Activated T-helper 9 cell treated with anti-CD3 and anti-CD28 coated beads, Interleukin-2, amount 50 U/mL, for 16 hours (primary cell): ENCODE data around the gene NFU1.

Experiments used
- DNase-seq: peaks from one replicate; pipeline ENCODE4 v3.0.0-alpha.2; 2020; ENCODE audit warnings: low read depth

Gene NFU1

DNA sequence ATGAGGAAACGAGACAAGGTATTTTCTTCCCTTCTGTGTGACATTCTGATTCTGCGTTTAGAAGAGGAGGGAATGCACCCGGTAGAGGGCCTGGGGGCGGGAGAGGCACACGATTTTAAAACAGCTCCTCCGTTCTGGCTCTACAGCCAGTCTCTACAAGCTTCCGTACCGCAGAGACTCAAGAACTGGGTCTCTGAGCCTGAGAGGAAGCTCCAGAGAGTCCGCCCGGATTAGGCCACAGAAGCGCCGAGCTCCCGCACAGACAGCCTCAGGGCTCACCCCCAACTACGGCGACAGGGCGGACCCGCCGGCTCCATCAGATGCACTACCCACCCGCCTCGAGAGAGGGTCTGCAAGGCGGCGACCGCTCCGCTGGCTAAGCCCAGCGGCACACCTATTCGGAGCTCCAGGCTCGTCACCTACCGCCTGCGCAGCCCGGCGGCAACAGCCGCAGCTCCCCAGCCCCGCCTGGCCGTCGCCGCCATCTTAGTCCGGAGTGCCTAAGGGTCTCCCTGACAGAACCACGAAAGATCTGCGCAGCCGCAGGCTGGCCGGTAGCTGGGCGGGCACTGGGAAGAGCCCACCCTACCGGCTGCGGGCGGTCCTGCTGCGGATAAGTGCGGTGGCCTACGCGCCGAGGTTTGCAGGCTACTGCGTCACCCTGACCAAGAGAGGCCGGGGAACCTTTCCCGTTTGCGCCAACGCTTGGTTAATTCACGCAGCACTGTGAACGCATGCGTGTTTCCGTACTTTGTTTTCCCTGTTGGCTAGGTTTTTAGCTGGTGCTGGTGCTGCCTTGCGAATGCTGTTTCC, at the start of gene NFU1:
TSS of gene NFU1 (minus strand) at position 498 of the 813 bp plus-strand sequence. CDS start at position 485, 13 bp downstream.
- DNase-seq, result peak; percentile 79

DNA sequence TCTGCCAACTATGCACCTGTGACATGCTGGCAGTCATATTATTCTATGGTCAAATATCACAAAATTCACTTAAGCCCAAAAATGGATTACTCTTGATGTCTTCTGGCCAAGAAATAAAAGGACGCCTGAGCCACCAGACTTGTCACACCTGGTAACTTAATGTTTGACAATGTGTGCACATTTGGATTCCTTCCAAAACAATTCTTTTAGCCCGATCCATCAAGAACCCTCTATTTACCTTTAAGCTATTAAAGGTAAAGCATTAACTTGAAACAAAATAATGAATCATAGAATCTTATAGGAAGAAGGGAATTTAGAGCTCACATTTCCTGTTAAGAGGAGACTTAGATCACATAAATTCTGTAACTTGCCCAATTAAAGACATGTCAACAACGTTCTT, 46.5 kb upstream of the NFU1 start:
- DNase-seq, result no peak

DNA sequence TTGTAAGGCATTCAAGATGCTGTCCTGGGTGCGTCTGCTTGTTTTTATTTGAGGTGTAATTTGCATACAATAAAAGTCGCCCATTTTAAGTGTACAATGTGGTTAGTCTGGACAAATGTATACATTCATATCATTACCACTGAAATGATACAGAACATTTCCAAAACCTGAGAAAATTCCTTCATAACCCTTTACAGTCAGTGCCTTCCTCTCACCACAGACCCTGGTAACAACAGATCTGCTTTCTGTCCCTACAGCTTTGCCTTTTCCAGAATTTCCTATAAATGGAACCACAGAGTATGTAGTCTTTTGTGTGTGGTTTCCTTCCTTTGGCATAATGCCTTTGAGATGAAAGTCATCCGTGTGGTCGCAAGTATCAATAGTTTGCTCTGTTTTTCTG, 45.8 kb upstream of the NFU1 start:
- DNase-seq, result no peak

DNA sequence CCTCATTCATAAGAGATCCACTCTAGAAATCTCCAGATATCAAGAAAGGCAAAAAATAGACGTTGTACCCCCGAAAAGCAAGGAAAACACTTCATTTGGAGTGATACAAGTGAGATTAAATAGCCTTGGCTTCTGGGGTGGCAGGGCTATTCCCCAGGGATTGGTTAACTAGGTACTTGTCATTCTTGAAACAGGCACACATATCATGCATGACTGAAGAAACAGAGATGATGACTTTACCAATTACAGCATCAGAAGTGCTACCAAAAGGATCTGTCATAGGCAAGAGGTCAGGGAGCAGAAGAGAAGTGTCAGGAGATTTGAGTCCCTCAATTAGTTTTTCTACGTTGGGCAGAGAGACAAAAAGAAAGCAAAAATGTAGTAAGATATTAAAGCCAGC, 45.2 kb upstream of the NFU1 start:
- DNase-seq, result no peak

DNA sequence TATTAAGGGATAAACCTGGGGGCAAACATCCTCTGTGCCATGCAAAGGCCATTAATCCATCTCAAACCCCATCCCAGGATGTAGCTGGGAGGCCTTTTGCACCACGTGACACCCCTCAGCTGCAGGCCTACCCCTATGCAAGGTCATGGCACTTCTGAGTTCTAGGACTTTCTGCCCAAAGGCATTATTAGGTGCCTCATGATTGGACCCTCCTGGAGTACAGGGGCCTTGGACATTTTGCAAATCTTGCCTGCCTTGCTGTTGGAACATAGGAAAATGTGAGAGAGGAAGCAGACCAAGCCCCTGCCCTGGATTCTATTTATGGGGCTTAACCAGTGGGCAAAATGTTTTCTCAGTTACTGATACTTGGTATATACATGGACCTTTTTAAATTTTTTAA, 44.2 kb upstream of the NFU1 start:
- no peak for DNase-seq

DNA sequence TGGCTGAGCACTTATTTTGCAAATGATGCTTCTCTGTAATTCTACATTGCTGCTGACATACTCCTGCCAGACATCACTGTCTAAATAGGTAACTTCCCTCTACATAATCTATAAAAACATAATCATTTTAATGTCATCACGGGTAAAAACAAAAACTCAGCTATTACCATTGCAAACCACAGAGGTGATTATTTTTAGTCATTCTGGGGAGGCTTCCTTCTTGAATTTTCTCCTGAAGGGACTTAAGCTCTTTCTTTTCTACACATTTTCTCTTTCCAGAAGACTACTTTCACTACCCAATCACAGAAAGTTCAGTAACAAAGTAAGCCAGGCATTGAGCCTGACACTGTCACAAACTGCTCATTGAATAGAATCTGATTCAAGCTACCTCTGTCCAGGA, 40.4 kb upstream of the NFU1 start:
- DNase-seq, result no peak

DNA sequence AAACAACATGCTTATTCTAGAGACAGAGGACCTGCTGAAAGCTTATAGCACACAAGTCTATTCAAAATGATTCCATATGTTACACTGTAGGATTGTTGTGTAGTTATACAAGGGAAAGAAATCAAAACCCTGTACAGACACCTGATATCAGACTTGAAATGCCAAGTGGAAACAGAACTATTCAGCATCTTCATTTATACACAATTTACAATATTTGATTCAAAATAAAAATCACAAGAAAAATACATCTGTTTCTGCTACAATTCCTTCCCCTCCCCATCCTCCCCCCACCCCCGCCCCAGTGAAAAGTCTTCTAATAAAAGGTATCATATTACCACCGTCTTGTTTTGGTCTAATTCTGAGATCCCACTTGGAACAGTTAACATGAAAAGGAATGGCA, 37.5 kb upstream of the NFU1 start:
- no peak for DNase-seq

DNA sequence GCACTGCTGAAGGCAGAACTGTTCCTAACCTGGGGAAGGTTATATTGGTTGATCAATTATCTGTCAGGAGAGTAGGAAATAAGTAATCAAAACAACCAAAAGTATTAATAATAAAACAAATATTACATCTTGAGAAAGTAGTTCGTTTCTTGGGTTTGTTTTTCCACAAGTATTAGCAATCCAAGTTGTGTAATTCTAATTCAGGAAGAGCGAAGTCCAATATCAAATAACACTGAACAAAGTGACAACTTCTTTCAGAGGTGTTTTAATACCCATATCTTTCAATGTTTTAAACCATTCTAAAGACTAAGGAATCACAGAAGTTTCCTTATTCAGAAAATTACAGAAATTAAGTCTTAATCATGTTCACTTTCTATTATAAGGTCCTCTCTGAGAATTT, 34.6 kb upstream of the NFU1 start:
- no peak for DNase-seq

DNA sequence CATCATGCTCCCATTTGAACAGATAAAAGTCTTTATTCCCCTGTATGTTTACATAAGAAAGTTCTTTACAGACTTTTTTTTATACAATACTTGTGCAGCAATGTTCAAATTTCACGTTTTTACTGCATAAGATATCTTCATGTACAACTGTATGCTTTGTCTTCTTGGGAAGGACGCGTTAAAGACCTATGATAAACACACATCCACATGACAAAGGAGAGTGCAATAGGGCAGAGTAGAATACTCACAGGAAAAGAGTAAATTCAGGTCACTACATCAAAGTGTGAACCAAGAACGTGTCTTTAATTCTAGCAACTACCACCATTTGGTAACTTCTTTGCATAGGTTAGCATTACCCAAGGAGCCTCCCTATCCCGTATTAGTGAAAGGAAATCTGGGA, 33.7 kb upstream of the NFU1 start:
- no peak for DNase-seq

DNA sequence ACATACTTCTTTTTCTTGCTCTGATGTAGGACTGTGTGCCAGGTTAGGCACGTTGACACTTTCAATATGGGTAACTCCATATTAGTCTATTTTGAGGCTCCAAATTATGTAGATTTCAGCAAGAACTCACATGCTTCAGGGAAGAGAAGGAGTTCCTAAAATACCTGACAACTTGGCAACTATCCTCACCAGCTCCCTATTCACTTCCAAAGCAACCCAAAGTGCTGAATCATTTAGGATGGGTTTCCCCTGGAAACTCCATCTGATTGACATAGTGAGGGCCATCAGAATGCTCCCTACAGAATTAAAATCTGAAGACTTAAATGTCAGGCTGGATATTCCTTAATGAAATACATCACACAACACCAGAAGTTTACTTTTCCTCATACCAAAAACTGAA, 32.5 kb upstream of the NFU1 start:
- DNase-seq, result no peak

DNA sequence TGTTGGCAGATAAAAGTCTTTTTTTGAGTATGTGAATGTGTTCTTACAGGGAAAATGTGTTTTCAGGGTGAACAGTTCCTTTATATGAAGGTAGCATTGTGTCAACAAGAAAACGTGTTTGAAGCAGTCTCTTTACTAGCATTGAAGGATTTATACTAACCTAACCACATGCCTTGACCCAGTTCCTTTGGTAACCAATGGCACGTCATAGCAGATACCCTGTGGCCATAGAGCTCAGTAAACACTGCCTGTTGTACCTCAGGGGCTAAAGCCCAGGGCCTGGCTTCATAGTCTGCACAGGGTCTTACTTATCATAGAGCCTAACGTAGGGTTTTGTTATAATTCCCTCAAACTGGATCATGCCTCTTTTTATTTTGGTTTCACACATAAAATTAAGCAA, 32.1 kb upstream of the NFU1 start:
- no peak for DNase-seq

DNA sequence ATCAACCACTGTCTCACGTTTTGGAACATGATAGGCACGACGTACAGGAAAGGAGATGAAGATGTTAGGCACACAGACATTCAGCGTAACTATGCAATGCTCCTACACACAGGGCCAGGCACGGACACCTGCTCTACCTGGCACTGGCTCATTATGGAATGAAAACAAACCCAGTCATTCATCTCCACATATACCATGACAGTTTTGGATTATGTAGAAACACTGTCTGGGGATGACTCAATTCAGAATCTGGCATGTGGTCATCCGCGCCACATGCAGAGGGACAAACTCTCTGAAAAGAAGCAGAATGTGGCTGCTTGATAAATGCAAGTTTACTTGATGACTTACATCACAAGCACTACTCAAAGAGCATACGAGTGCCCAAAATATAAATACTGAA, 29.5 kb upstream of the NFU1 start:
- DNase-seq, result no peak

DNA sequence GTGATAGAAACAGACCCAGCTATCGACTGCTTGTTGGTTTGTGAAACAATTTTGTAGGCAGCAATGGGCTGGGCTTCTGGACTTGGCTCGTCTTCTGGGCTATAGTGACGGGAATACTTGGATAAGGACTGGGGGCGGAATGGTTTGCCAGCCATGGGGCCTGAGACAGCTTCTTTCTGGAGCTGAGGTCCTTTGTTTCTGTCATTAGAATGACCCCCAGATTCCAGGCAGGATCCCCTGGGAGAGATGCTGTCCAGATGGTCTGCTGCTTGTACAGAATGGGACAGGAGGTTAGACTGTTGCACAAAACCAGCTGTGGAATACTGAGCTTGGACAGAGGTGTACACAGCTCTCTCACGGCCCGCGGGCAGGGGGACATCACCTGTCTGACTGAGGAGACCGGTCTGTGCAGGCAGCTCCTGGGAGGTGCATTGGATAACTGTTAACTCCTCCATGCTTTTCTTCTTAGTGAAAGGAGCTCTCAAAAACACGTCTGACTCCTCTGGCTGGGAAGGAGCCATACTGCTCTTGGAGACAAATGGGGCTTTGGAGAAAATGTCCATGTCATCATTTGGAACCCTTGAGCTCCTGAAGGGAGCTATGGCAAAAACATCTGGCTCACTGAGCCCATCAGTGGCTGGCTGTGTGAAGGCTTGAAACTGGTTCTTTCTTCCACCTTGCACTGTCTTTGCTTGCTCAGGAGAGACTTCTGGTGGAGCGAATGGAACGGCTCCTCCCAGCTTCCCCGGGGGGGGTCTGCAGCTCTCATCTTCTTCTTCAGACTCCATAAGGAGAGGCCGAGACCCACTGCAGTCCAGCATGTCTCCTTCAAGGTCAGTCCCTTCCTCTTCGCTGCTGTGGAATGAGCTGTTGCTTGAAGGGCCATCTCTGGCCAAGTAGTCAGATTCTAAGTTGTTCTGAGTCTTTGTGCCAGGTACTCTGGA, 28.6 kb upstream of the NFU1 start:
- DNase-seq, result no peak

DNA sequence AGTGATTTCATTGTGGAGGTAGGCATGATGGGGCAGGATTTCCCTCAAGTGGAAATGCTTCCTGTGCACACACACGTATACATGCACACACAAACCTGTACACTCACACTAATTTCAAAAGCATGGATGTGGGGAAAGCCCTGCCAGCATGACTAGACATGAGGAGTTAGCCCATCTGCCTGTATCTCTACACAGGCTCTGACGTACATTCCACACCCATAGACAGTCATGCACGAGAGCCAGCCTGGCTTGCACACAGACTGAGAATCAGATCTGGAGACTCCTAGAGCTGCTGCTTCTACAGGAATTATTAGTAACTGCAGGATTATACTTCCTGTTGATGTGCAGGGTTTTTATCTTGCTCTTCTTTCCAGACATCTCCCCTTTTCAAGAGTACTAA, 27.3 kb upstream of the NFU1 start:
- DNase-seq, result no peak

DNA sequence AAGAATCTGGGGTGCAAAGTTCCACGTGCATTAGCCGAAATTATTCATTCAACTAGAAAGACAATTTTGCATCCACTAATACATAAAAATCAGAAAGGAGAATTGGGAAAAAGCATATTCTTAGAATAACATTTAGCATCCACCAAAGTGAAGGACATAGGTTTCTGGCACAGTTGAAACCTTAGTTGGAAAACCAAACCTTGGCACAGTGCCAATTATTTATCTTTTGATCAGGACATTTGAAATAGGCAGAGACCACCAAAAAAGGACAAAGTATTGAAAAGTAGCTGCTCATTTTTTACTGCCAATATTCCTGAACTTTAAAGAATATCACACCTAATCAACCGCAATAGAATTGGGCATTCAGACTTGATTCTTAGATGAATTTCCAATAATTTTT, 25.5 kb upstream of the NFU1 start:
- no peak for DNase-seq

DNA sequence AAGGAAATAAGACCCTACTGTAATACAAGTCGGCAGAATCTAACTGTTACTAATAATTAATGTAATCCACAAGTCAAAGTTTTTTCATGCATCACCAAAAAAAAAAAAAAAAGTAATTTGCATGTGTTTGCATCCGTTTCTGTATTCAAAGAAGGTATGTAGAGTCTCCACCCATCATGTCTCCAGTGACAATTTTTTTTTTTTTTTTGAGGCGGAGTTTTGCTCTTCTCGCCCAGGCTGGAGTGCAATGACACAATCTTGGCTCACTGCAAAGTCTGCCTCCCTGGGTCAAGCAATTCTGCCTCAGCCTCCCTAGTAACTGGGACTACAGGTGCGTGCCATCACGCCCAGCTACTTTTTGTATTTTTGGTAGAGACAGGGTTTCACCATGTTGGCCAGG, 24.2 kb upstream of the NFU1 start:
- DNase-seq, result no peak

DNA sequence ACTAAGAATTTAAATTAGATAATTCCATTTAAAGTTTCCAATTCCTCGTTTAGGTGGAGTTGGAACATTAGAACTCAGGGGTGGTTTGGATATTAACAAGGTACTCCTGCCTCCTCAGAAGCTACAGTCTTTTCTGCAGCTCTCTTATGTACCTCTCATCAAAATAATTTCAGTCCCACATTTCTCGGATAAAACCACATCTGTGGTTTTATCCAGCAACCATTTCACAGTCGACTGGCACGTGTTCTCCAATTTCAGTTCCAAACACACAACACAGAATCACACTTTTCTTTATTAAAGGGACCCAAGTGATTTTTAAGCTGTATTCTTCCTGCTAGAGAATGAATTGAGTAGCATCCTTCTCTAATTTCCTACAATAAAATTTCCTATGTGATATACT, 22.7 kb upstream of the NFU1 start:
- DNase-seq, result no peak

DNA sequence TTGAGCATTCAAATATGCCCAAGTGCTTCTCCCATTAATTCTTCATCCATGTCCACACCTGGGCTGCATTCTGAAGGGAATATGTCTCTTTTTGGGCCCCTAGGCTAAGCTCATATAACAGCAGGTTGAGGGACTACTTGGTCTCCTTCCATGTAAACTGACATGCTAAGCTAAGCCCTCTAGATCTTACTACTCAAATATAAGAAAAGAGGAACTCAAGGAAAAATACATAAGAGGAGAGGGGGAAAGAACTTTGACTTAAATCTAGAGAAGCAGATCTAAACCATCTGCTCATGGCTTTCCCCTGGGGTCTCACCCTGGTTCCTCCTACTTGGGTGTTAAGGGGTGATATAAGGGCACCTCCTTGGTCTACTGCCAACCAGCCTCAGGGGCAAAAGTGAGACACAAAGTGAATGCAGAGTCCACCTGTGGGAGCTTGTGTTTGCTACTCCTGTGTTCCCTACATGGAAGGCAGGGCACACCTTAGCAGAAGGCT, 19.8 kb upstream of the NFU1 start:
- no peak for DNase-seq

DNA sequence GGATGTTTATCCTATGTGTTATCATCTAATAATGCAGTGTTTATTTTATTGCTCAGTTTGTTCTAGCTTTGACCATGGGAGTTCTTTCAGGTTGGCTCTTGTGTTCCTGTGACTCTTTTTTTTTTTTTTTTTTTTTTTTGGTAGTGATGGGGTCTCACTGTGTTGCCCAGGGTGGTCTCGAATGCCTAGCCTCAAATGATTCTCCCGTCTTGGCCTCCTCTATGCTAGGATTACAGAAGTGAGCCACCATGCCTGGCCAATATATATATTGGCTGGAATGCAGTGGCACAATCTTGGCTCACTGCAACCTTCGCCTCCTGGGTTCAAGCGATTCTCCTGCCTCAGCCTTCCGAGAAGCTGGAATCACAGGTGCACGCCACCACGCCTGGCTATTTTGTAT, 18.9 kb upstream of the NFU1 start:
- DNase-seq, result no peak

DNA sequence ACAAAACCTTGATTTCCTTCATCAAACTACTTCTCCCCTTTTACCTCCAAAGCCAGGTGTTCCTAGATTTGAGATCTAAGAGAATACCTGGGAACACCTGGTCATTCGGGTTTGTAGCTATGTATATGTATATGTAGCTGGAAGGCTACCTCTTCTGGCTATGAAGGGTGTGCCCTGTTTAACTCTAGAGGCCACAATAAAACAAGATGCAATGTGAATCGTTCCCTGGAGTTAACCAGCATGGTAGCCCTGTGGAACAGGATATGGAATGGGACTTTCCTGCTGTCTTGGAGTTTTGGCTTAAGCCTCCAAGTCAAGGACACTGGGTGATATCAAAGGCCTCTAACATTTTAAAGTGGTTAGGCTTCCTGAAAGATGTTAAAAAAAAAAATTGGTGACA, 17.7 kb upstream of the NFU1 start:
- no peak for DNase-seq

DNA sequence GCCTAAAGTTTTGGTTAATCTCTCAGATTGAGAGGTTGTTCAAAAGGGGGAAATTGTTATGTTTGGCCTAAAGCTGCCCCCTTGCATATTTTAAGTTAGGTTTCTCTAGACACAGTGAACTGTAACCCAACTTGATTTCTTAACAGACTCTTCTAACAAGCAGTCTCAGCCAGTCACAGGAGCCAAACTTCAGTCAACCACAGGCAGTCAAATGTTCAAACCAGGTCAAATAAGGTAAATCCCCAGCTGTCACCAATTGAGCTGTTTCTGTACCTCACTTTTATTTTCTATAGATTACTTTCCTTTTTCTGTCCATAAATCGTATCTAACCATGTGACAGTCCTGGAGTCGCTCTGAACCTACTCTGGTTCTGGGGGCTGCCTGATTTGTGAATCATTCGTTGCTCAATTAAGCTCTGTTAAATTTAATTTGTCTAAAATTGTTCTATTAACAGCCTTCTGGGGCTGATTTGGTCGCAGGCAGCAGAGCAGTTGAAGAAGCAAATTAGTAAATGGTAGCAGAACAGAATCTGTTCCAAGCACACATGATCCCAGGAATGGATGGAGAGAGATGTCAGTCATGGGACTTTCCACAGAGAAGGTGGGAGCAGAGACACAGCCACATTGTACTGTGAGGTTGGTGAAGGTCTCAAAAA, 16.4 kb upstream of the NFU1 start:
- DNase-seq, result no peak

DNA sequence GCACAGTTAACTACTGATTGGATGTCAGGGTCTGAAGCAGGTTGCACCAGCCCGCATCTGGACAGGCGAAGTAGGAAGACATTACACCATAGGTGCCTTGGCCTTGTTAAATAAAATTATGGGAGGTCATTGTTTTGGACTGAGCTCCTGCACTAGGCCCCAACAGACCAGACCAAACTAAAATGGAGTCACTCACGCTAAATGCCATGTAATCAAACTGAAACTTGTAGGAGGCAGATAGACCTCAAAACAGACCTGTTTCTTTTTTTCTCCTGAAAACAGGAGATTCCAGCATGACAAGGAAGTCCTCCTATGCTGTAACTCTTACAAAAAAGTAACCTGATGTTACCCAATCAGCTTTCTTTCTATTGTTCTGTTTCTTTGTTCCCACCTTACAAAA, 15.5 kb upstream of the NFU1 start:
- DNase-seq, result no peak
